Panc1 (cell line): ENCODE results near the gene EHD3.

Experiments
- REST ChIP-seq, 2 experiments: IDR thresholded peaks; 2 replicates each; pipeline ENCODE4 v1.6.1; 2011 to 2012; ENCODE audit warnings: low read depth in 2 of 2, control low read depth in 1 of 2, low read length in 1 of 2, mild to moderate bottlenecking in 1 of 2, moderate library complexity in 1 of 2; ENCODE audit not compliant: insufficient read depth in 1 of 2
- SIN3A ChIP-seq: IDR thresholded peaks from 2 replicates; pipeline ENCODE4 v1.6.1; 2012; ENCODE audit warnings: low read depth, mild to moderate bottlenecking, low read length, moderate library complexity, borderline replicate concordance; ENCODE audit not compliant: insufficient read depth
- TF ChIP-seq, protein P1 (sequence below): fragments of 450-650 bp; IDR thresholded peaks from 2 replicates; pipeline ENCODE4 v1.5.1; 2017; ENCODE audit warnings: mild to moderate bottlenecking

GRCh38 chr2:31260870-31261269, 26.9 kb downstream of the EHD3 start:
- TF ChIP-seq, protein P1, sequence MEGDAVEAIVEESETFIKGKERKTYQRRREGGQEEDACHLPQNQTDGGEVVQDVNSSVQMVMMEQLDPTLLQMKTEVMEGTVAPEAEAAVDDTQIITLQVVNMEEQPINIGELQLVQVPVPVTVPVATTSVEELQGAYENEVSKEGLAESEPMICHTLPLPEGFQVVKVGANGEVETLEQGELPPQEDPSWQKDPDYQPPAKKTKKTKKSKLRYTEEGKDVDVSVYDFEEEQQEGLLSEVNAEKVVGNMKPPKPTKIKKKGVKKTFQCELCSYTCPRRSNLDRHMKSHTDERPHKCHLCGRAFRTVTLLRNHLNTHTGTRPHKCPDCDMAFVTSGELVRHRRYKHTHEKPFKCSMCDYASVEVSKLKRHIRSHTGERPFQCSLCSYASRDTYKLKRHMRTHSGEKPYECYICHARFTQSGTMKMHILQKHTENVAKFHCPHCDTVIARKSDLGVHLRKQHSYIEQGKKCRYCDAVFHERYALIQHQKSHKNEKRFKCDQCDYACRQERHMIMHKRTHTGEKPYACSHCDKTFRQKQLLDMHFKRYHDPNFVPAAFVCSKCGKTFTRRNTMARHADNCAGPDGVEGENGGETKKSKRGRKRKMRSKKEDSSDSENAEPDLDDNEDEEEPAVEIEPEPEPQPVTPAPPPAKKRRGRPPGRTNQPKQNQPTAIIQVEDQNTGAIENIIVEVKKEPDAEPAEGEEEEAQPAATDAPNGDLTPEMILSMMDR = no peak
- TF ChIP-seq REST (IDR thresholded peaks at IDR 0.05; ENCODE audit: insufficient read depth in 1 of 2, low read depth in 2 of 2, low read length in 1 of 2) (no peak), SIN3A (no peak)
